ENCODE measurements around the gene LILRB4.

DNA sequence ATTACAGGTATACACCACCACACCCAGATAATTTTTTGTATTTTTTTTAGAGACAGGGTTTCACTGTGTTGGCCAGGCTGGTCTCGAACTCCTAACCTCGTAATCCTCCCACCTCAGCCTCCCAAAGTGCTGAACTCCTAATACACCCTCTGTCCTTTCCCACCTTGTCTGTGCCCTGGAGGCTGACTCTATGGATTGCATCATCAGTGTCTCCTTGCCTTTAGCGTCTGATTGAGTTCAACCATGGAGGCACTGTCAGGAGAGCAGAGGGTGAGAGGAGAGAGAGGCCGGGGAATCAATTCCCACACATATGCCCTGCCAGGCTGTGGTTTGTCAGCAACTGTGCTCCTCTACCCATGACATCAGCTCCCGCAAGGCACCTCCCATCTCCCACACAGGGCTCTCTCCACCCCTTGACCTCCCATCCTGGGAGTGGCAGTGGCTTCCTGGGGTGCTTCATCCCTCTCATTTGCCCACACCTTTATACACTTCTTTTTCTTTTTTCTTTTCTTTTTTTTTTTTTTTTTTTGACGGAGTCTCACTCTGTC lies 12.6 kb upstream of the LILRB4 start:
- TF ChIP-seq, protein P1, sequence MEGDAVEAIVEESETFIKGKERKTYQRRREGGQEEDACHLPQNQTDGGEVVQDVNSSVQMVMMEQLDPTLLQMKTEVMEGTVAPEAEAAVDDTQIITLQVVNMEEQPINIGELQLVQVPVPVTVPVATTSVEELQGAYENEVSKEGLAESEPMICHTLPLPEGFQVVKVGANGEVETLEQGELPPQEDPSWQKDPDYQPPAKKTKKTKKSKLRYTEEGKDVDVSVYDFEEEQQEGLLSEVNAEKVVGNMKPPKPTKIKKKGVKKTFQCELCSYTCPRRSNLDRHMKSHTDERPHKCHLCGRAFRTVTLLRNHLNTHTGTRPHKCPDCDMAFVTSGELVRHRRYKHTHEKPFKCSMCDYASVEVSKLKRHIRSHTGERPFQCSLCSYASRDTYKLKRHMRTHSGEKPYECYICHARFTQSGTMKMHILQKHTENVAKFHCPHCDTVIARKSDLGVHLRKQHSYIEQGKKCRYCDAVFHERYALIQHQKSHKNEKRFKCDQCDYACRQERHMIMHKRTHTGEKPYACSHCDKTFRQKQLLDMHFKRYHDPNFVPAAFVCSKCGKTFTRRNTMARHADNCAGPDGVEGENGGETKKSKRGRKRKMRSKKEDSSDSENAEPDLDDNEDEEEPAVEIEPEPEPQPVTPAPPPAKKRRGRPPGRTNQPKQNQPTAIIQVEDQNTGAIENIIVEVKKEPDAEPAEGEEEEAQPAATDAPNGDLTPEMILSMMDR (conservative IDR thresholded peaks at IDR 0.05; ENCODE audit: low read length), result no peak
- no peak for TF ChIP-seq EZH2phosphoT487 (IDR thresholded peaks at IDR 0.05; ENCODE audit: borderline replicate concordance, low read depth, low read length)
